Dermis microvascular lymphatic vessel endothelial cell (primary cell): Measurements from ENCODE around the gene COL6A2. TPM values are rescaled to one million over a fixed set of nuclear protein-coding genes. Genes with fewer than 3 reads are reported as not detected.
"Not testable (repeated sequence)": the region's sequence is repeated elsewhere in the genome, so short reads cannot be mapped to it uniquely, and the experiment has no call there.

ENCODE experiments used
- DNase-seq, 2 donors: peaks; one replicate each; pipeline versions ENCODE4 v3.0.0 to v3.0.0-alpha.2; 2010; ENCODE audit warnings: low read depth in 2 of 2
- total RNA-seq: library from RNA; depleted of rRNA; stranded (reverse); fragments of >200 nt; gene quantifications from 2 replicates; pipeline ENCODE4 v1.2.1, GENCODE V29; 2014

COL6A2 gene
- total RNA-seq, 1 donor from 2014 or later, result 6.5 TPM

DNA sequence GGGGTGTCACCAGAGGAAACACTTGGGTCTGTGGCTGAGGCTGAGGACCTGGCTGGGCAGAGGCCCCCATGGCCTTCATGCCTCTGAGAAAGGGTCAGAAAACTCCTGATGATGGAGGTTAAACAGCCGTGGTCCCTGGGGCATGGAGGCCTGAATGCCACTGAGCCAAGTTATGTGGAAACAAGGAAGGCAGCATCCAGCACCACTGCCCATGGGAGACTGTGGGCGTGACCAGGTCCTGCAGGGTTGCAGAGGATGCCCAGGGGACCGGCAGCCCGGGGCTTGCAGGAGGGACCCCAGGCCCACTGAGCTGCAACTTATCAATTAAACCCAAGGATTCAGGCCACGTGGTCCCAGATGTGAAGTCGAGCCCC, 18.9 kb upstream of the COL6A2 start:
- no peak for DNase-seq

- DNase-seq, result no peak
Measured at GRCh38 chr21:46079352-46080170, 18.4 kb upstream of the COL6A2 start.

- DNase-seq, result no peak
Measured at GRCh38 chr21:46080171-46081021, 17.5 kb upstream of the COL6A2 start.

- no peak for DNase-seq
Measured at GRCh38 chr21:46081022-46081861, 16.7 kb upstream of the COL6A2 start.

GRCh38 chr21:46081862-46082712, 15.8 kb upstream of the COL6A2 start:
- DNase-seq, result no peak

- DNase-seq, result no peak
Measured at GRCh38 chr21:46082713-46082962, 15.3 kb upstream of the COL6A2 start.

DNA sequence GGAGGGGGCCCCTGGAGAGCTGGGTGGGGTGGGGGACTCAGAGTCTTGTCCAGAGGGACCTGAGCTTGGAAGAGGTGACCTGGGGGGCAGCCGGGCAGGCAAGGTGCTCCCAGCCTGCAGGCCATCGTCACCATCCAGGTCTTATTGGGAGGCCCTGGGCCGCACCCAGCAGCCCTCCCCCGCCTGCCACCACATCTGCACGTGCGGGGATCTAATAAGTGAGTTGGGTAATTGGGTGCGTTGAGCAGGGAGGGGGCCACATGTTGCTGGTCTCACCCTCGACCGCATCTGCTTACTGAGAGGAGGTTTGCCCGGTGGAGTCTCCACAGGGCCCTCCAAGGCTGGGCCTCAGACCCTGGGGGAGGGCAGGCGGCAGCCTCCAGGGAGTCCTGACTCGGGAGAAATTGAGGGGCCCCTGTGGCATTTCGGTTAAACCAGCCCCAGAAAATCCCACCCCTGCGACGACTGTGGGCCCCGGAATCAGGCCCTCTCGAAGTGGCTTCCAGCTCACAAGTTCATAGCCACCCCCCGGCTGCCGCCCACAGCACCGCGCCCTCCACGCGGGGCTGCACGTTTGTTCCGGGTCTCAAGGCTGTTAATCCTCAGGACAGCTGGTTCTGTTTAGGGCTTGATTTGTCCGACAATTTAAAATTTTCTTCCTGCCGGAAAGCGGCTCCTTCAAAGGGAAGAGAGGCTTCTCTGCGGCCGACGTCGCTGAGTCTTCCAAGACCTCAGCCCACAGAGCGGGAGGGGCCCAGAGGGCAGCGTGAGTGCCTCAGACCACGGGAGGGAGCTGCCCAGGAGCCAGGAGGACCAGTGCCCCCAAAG, 14.7 kb upstream of the COL6A2 start:
- no peak for DNase-seq

DNA sequence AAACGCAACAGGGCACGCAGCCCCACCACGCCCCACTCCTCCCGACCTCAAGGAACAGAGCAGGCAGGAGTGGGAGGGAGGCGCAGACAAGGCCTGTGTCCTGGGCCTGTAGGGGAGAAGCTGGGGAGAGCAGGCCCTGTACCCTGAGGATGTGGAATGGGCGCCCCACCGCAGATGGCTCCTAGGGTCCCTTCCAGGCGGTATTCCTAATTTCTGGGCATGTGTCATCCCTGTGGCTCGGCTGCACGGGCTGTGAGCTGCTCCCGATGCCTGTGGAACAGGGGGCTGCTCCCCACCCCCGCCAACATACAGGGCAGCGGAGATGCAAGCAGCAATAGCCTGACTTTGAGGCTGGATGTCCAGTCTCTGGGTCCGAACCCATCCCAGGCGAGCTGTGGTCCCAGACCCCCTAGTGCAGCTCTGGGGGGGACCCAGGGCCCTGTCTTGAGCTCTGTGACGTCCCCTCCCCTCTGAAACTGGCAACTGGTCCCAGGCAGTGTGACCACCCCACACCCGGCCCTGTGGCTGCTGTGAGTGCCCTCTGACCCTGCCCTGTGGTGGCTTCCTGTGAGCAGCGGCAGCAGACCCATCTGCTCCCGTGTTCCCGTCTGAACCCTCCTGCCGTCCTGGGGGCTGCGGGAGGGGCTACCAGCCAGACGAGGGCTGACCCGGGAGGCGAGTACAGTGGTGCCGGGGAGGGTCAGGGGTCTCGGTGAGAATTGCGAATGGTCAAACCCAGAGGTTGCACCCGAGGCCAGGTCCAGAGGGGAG, 13.9 kb upstream of the COL6A2 start:
- no peak for DNase-seq

DNA sequence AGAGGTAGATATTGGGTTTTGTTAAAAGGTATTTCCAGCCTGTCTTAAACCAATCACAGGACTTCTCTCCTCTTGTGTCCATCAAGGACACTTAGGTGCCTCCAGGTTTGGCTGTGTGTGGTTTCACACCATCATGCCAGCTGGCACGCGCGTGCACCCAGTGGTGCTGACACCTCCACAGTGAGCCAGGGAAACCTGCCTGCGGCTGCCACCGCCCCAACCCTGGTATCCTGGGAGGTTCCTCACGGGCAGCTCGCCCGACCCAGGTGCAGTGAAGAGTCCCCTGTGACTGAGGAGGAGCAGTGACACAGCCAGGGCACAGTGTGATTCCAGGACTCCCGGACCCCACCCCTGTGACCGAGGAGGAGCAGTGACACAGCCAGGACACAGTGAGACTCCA, 13.2 kb upstream of the COL6A2 start:
- DNase-seq, result no peak

DNA sequence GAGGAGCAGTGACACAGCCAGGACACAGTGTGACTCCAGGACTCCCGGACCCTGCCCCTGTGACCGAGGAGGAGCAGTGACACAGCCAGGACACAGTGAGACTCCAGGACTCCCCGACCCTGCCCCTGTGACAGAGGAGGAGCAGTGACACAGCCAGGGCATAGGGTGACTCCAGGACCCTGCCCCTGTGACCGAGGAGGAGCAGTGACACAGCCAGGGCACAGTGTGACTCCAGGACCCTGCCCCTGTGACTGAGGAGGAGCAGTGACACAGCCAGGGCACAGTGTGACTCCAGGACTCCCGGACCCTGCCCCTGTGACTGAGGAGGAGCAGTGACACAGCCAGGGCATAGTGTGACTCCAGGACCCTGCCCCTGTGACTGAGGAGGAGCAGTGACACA, 12.7 kb upstream of the COL6A2 start:
- not testable (repeated sequence) for DNase-seq

- DNase-seq, result no peak
Measured at GRCh38 chr21:46087641-46088040, 10.3 kb upstream of the COL6A2 start.

- DNase-seq, result no peak
Measured at GRCh38 chr21:46088189-46088588, 9.7 kb upstream of the COL6A2 start.

GRCh38 chr21:46089285-46089684, 8.6 kb upstream of the COL6A2 start:
- DNase-seq, result no peak

DNA sequence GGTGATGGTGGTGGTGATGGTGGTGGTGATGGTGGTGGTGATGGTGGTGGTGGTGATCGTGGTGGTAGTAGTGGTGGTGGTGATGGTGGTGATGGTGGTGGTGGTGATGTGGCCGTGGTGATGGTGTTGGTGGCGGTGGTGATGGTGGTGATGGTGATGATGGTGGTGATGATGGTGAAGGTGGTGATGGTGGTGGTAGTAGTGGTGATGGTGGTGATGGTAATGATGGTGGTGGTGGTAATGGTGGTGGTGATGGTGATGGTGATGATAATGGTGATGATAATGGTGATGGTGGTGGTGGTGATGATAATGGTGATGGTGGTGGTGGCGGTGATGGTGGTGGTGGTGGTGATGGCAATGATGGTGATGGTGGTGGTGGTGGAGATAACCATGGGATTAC, 6.8 kb upstream of the COL6A2 start:
- DNase-seq, result no peak

DNA sequence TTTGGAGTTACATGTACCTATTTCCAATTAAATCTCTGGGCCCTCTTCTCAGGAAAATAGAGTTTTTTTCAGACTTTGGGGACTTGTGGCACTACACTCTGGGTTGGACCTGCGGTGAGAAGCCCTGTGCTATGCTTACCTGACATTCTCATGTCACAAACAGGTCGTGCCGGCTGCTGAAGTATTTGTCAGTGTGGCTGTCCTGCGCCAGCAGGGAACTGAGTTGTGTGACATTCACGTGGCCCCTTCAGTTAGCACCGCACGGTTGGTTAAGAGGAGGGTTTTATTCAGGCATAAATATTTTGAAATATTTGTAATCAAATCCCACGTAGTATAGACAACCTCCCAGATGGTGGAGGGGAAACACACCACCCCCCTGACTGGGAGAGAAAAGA, 6.3 kb upstream of the COL6A2 start:
- DNase-seq, result no peak

GRCh38 chr21:46092026-46092764, 5.7 kb upstream of the COL6A2 start:
- no peak for DNase-seq

DNA sequence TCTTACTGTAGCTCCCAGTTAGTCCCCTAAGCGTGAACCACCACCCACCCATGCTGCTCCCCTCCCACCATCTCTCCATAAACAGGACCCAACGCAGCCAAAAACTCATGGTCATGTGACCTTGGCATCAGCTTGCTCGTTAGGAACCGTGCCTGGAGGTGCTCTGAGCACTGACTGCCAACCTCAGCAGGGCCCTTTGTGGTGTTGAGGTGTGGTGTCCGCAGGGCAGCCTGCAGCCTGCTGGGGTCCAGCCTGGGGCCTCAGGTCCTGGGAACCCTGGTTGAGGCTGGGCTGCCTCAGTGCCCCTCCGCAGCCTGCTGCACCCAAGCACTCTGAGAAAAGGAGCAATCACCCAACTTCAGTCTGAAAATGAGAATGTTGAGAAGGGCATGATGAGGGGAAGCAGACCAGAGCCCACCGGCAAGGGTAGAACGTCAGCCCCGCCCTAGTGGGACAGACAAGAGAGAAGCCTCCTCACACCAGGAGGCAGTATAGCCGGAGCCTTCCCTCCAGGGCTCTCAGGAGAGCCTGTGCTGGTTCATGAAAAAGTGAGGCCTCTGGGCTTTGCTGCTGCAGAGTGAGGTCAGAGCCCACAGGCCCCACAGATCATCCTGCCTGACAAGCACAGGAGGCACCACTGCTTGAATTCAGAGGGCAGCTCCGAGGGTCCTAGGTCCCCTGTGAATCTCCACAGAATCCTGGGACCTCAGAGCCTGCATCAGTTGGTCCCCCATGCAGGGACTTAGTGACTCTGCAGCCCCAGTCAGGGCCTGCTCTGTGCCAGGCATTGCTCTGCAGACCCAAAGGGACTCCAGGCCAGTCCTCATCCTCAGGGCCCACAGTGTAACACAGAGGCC, 4.9 kb upstream of the COL6A2 start:
- no peak for DNase-seq
